OCI-M2 (cell line): Measurements from ENCODE around the gene TAF4.
"Not testable (repeated sequence)": the region's sequence is repeated elsewhere in the genome, so short reads cannot be mapped to it uniquely, and the experiment has no call there.

Experiments used
- DNase-seq: peaks from one replicate; lab custom pipeline; 2025; ENCODE audit not compliant: unreplicated experiment; lab: John Stamatoyannopoulos, UW

The TAF4 gene

DNA sequence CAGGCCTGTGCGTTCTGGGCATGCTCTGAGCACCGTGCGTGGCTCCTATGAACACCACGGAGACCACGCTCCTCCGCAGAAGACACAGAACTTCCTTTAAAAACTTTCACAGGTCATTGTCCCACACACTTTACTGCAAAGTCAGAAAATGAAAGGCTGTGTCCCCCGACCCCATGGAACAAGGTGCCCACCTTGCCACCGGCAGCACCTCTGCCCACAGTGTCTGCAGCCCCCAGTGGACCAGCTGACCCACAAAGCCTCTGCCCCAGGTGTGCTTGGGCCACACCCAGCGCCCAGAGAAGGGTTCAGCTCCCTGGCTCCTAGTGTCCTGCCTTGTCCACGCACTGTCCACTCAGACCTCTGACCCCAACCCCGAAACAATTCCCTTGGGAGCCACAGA lies 8.7 kb downstream of the TAF4 start:
- no peak for DNase-seq

DNA sequence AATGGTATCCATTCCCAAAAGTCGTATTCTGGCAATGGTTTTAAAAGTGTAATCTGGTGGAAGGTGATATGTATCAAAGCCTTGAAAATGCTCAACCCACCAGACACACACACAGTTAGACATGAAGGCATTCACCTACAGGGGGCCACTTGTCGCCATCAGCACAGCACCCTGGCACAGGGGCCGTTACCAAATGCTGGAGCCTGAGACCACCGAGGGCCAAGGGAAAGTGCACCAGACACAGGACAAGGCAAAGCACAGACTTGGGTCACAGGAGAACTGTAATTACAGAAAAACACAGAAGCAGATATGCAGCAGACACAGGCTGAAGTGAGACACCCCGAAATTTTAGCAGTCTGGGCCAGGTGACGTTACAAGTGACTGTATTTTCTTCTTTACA lies 9.3 kb downstream of the TAF4 start:
- DNase-seq, result no peak

DNA sequence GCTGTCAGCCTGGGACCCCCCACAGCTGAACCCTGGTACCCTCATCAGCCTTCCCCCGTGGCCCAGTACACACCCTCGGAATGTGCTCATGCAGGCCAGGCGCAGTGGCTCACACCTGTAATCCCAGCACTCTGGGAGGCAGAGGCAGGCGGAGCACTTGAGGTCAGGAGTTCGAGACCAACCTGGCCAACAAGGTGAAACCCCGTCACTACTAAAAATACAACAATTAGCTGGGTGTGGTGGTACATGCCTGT lies 9.9 kb downstream of the TAF4 start:
- not testable (repeated sequence) for DNase-seq

GRCh38 chr20:62055106-62055861 lies 10.4 kb downstream of the TAF4 start:
- no peak for DNase-seq

GRCh38 chr20:62054451-62054953 lies 11.2 kb downstream of the TAF4 start:
- DNase-seq, result no peak

DNA sequence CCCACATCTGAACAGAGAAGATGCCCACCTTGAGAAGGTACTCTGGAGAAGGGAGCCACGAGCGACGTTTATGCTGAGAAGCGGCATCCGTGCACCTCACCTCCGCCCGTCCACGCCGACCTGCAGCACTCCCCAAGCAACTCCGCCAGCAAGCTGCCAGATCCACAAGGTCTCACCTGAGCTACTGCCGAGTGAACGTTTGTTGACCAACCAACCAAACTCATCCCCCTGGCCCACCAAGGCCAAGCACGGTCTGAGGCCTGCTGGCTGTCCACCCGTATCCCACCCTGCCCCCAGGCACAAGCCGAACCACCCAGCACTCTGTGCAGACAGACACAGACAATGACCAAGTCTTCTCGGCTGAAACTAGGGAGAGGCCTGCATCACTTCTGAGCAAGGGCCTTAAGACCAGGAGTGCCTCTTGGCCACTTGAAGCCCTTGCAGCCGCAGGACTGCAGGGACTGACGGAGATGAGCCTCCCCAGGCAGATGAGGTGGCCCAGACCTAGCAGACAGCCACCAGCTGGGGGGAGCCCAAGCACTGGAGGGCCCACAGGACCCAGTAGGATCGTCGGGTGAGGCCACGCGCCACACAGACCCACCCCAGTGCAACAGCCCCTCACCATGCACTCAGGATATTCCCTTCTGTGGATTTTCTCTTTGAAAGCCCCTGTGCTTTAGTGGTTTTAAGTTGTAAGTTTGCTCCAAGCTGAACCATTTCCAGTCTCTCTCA lies 12.1 kb downstream of the TAF4 start:
- no peak for DNase-seq

DNA sequence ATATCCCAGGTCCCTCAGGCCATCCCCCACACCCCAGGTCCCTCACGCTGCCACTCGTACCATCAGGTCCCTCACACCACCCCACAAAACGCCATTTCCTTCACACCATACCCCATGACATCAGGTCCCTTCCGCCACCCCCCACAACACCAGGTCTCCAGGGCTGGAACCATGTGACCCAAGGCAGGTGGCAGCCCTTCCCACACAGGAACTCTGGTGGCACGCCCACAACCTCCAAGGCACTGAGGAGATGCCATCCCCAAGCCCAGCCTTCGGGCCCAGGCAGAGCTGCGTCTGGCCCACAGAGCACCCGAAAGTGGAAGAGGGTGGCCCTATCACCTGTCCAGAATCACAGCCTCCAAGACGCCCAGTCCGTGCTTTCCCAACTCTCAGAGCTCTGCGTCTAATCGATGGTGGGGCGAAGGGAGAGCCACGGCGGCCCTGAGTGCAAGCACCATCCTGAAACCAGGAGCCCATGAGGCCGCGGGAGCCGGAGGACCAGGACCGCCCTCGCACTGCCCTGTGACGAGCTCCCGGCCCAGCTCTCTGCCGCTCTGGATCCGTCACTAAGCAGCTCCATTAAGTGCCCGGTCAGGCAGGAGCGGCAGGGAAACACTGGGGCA lies 12.7 kb downstream of the TAF4 start:
- no peak for DNase-seq

DNA sequence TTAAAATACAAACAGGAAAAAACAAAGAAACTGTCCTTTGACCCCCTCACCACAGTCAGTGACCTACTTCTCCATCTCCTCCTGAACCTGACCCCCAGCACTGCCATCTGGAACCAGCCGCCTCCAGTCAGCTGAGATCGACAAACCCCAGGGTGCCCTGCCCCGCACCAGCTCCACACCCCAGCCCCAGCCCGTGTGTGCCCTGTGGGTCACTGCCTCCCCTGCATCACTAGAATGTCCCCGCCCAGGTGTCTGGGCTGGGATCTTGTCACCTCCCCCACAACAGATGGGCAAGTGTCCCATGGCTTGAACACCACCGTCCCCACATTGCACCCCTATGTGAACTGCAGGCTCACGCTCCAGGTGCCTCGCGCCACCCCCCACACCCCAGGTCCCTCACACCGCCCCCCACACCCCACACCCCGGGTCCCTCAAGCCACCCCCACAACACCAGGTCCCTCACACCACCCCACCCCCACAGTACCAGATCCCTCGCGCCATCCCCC lies 13.3 kb downstream of the TAF4 start:
- no peak for DNase-seq

GRCh38 chr20:62051546-62052255 lies 14.0 kb downstream of the TAF4 start:
- no peak for DNase-seq

DNA sequence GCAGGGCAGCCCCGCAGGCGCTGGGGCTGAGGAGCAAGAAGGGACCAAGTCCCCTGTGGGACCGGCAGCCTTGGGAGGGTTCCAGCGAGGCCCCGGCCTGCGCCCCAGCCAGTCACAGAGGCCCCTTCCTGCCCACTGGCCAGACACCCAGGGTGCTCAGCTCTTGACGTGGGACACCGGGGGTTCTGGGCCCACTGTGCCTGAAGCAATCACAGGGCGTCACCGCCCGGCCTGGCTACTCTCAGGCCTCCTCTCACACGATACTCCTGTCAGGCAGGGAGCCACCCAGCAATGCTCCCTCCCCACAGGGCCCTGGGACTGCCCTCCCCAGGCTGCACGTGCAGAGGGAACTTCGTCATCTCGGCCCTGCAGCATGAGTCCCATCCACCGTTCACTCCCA lies 14.5 kb downstream of the TAF4 start:
- DNase-seq, result no peak

- DNase-seq, result no peak
These were observed 15.2 kb downstream of the TAF4 start for GRCh38 chr20:62050166-62051120.

- DNase-seq, result no peak
These were observed 16.1 kb downstream of the TAF4 start for GRCh38 chr20:62049342-62050165.

DNA sequence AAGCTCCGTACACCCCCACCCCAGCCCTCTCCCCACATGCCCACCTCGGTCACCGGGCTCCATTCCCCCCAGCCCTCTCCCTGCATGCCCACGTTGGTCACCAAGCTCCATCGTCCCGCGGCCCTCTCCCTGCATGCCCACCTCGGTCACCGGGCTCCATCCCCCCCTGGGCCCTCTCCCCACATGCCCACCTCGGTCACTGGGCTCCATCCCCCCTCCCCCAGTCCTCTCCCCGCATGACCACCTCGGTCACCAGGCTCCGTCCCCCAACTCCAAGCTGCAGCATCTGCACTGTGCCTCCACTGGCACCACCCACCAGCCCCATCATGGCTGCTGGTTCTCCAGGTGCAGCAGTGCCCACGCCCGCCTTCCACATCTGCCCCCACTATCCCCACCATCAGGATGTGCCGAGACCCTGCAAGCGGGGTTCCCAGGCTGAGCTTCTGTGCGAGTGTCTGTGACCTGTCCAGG lies 16.8 kb downstream of the TAF4 start:
- no peak for DNase-seq

- no peak for DNase-seq
These were observed 17.3 kb downstream of the TAF4 start for GRCh38 chr20:62048346-62048761.

DNA sequence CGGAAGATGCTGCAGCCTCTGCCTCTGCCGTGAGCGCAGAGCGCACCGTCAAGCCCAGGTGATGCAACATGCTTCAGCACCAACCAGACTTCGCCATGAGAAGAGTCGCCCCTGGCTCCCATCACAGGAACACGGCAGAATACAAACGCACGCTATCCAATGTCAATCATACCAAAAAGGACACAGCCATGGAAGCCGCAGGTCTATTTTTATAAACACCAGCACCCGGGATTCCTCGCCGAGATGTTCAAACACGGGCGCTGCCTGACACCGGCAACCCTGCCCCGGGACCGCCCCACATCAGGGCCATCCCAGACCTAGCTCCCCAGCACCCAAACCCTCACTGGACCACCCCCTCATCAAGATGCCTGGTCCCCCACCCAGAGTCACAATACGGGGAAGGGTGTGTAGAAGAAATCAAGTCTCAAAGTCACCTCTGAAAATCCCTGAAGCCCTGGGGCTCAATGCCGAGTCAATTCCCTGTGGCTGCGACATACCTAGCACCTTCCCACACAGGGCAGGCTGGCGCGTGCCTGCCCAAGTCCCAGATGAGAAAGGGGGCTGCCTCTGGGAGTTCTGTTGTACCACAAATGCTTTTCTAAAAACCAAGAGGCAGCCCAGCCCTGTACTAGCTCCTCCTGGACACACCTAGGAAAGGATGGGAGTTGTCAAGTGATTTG lies 17.9 kb downstream of the TAF4 start:
- DNase-seq, result no peak

DNA sequence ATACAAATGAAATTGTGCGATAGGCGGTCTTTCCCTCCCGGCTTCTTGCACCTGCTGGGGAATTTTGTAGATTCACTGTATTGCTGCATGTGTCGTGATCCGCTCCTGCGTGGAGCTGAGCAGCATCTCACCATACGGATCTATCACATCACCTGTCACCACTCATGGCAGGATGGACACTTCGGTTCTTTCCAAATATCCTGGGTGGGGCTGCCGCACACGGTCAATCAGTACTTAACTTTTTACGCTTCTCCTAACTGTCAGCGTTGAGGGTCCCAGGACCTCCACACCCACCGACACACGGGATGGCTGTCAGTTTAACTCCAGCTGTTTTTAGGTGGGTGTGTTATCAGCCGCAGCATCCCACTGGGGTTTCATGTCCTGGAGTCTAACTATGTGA lies 19.2 kb downstream of the TAF4 start:
- no peak for DNase-seq

GRCh38 chr20:62045529-62046285 lies 20.0 kb downstream of the TAF4 start:
- no peak for DNase-seq

DNA sequence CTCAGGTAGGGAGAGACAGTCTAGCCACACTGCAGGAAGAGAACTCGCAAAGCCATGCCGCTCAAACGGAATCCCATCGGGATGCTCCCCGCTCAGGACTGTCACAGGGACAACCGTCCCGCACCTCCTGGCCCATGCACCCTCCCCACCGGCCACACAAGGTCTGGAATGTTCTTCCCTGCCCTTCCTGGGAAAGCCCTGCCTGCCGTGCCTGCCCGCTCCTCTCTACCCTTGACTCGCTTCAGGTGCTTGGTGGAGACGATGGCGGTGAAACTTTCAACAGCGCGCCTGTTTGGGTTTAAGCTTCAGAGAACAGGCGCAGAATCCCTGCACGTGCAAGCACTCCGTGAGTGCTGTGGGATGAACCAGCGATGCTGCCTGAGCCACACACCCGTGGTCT lies 20.6 kb downstream of the TAF4 start:
- no peak for DNase-seq
